RWPE2 (cell line): ENCODE results near the gene GDPD5.

ENCODE experiments used
- ATAC-seq: fragments of 200-7000 bp; cut with Tn5 transposase; 3 replicates; pipeline ENCODE4 v1.9.1; 2021; ENCODE audit warnings: low read depth
- DNase-seq: peaks from one replicate; pipeline ENCODE4 v3.0.0-alpha.2; 2020; ENCODE audit warnings: low spot score
- H3K27ac ChIP-seq: fragments of 450-650 bp; 2 replicates; pipeline ENCODE4 v1.5.1; 2017; ENCODE audit warnings: mild to moderate bottlenecking; ENCODE audit not compliant: poor library complexity, severe bottlenecking
- H3K27me3 ChIP-seq: fragments of 250-450 bp; sonication (Bioruptor Pico); 2 replicates; pipeline ENCODE4 v1.5.1; 2021; ENCODE audit warnings: mild to moderate bottlenecking, moderate library complexity; ENCODE audit not compliant: insufficient read depth, poor library complexity, severe bottlenecking
- H3K36me3 ChIP-seq: fragments of 250-450 bp; sonication (Bioruptor Pico); 2 replicates; pipeline ENCODE4 v1.5.1; 2020; ENCODE audit warnings: low read depth, mild to moderate bottlenecking, moderate library complexity
- H3K4me1 ChIP-seq: fragments of 250-450 bp; sonication (Bioruptor Pico); 2 replicates; pipeline ENCODE4 v1.5.1; 2021; ENCODE audit warnings: mild to moderate bottlenecking, moderate library complexity; ENCODE audit not compliant: insufficient read depth, poor library complexity, severe bottlenecking
- H3K4me3 ChIP-seq: fragments of 250-450 bp; sonication (Bioruptor Pico); 2 replicates; pipeline ENCODE4 v1.5.1; 2021; ENCODE audit warnings: mild to moderate bottlenecking, moderate library complexity; ENCODE audit not compliant: severe bottlenecking
- H3K9me3 ChIP-seq: fragments of 250-450 bp; sonication (Bioruptor Pico); 2 replicates; pipeline ENCODE4 v1.5.1; 2021; ENCODE audit warnings: mild to moderate bottlenecking, moderate library complexity; ENCODE audit not compliant: severe bottlenecking
- CTCF ChIP-seq: fragments of 450-650 bp; IDR thresholded peaks from one replicate; pipeline ENCODE4 v1.5.1; 2017; ENCODE audit warnings: mild to moderate bottlenecking, moderate library complexity; ENCODE audit not compliant: poor library complexity, severe bottlenecking

The GDPD5 gene

GRCh38 chr11:75558939-75559843, 33.5 kb upstream of the GDPD5 start:
- H3K9me3 ChIP-seq: no peaks in the 10 kb centered on the region
- no peak for TF ChIP-seq CTCF
- H3K4me1 ChIP-seq: peaks cover 18% of the 10 kb centered on the region
- DNase-seq: no peak
- no peak overlapping the region for H3K4me3 ChIP-seq
- no peak for ATAC-seq
- peak overlapping the region; percentile 13 for H3K27ac ChIP-seq
- no peaks in the 10 kb centered on the region for H3K27me3 ChIP-seq
- H3K36me3 ChIP-seq: peaks cover 1% of the 10 kb centered on the region; the same call in 1 of the 2 replicates

- no peaks in the 10 kb centered on the region for H3K9me3 ChIP-seq
- ATAC-seq: no peak
- H3K27ac ChIP-seq: peak overlapping the region; percentile 13
- no peaks in the 10 kb centered on the region for H3K36me3 ChIP-seq
- no peak for TF ChIP-seq CTCF
- H3K4me3 ChIP-seq: no peak overlapping the region
- no peak for DNase-seq
- H3K4me1 ChIP-seq: peaks cover 21% of the 10 kb centered on the region
- no peaks in the 10 kb centered on the region for H3K27me3 ChIP-seq
Measured at GRCh38 chr11:75557666-75558494, 32.1 kb upstream of the GDPD5 start.

- Histone ChIP-seq H3K27ac (no peak overlapping the region), H3K9me3 (no peaks in the 10 kb centered on the region), H3K27me3 (no peaks in the 10 kb centered on the region), H3K36me3 (no peaks in the 10 kb centered on the region), H3K4me3 (no peak overlapping the region), H3K4me1 (peaks cover 21% of the 10 kb centered on the region)
- DNase-seq: no peak
- ATAC-seq: no peak
- TF ChIP-seq CTCF: no peak
Measured at GRCh38 chr11:75556275-75556674, 30.5 kb upstream of the GDPD5 start.

- Histone ChIP-seq H3K4me1 (peaks cover 21% of the 10 kb centered on the region), H3K9me3 (no peaks in the 10 kb centered on the region), H3K27me3 (no peaks in the 10 kb centered on the region), H3K27ac (peak overlapping the region; percentile 21), H3K36me3 (no peaks in the 10 kb centered on the region), H3K4me3 (no peak overlapping the region)
- ATAC-seq (no peak), DNase-seq (no peak)
- TF ChIP-seq CTCF: no peak
Measured at GRCh38 chr11:75555079-75555811, 29.5 kb upstream of the GDPD5 start.
